Activated T-helper 9 cell treated with anti-CD3 and anti-CD28 coated beads, Interleukin-2, amount 50 U/mL, for 16 hours (primary cell): ENCODE results near the gene MAP7D1.
"Not testable (repeated sequence)": the region's sequence is repeated elsewhere in the genome, so short reads cannot be mapped to it uniquely, and the experiment has no call there.

Experiments used
- DNase-seq: peaks from one replicate; pipeline ENCODE4 v3.0.0-alpha.2; 2020; ENCODE audit warnings: low read depth

MAP7D1 gene

DNA sequence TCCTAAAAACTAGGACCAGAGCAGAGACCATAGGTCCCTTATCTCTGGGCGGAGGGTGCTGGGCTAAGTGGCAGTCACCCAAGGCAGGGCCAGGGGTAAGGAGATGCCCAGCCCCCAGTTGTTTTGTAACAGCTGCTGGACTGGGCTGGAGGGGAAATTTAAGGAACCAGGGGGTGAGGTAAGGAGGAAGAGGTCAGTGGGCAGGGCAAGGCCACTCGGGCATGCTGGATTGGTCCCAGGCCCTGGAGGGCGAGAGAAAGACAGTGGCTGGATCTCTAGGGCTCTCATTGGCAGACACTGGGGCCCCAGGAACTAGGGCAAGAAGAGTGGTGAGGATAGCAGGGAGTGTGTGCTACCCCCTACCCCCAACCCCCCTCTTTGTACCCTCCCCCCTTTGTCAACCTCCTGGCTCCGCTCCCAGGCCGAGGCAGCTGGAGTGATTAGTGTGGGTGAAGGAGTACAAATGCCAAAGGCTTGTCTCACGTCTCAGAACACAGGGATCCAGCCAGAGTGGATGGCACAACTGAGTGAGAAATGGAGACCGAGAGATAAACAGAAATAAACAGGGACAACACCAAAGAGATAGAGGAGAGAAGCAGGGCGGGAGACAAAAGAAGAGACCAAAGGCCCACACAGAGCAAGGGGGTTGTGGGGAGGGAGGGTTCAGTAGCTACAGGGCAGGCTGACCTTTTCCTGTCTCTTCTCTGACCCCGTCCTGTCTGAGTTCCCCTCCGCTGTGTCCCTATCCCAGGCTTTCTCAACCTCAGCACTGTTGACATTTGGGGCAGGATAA, 47.8 kb downstream of the MAP7D1 start:
- no peak for DNase-seq

DNA sequence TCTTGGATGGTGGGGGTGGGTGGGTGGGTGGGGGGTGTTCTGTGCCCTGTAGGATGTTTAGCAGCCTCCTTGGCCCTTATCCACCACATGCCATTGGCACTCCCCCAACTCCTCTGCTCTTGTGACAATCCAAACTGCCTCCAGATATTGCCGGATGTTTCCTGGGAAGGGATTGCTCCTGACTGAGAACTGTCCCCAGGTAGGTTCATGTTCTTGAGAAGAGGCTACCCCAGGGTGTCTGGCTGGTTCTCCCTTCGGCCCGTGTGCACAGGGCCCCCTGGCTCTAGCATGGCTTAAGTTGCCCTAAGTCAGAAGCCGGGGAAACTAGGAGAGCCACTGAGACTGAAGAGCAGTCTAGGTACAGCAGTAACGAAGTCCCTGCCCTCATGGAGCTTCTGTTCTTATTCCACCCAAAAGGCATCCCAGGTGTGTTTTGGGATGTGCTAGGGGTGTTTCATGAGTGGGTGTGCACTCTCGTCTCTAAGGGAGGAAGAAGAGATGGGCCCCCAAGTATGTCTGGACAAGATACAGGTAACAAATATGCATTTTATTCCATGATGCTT, 48.5 kb downstream of the MAP7D1 start:
- DNase-seq = no peak

DNA sequence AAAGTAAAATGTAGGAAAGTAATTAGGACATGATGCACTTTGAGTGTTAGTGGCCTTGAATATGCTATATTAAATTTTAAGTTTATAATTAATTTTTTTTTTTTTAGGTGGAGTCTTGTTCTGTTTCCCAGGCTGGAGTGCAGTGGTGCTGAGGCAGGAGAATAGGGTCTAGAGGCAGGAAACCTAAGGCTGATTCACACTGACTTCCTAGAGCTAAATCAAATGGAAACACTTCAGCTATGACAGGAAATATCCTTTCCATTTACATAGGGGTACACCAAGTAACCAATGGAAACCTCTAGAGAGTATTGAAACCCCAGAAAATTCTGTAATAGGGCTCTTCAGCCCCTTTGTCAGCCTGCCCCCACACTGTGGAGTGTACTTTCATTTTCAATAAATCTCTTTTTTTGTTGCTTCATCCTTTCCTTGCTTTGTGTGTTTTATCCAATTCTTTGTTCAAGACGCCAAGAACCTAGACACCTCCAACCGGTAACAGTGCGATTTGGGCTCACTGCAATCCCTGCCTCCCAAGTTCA, 50.4 kb downstream of the MAP7D1 start:
- no peak for DNase-seq

DNA sequence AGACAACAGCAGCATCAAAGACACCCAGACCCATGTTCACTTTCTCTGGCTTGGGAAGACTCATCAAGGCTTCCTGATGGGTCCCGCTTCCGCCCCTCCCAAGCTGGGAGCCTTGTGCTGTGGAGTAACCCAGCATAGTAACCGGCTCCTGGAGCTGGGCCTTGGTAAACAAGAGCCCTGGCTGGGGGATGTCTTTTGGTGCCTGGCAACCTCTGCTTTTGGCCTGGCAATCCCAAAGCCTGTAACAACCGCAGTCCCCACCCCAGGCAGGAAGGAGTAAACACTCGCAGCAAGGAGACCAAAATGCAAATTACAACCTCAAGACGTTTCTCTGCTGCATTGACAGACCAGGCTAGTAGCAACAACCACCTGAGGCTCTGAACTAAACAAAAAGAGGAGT, 51.4 kb downstream of the MAP7D1 start:
- no peak for DNase-seq

DNA sequence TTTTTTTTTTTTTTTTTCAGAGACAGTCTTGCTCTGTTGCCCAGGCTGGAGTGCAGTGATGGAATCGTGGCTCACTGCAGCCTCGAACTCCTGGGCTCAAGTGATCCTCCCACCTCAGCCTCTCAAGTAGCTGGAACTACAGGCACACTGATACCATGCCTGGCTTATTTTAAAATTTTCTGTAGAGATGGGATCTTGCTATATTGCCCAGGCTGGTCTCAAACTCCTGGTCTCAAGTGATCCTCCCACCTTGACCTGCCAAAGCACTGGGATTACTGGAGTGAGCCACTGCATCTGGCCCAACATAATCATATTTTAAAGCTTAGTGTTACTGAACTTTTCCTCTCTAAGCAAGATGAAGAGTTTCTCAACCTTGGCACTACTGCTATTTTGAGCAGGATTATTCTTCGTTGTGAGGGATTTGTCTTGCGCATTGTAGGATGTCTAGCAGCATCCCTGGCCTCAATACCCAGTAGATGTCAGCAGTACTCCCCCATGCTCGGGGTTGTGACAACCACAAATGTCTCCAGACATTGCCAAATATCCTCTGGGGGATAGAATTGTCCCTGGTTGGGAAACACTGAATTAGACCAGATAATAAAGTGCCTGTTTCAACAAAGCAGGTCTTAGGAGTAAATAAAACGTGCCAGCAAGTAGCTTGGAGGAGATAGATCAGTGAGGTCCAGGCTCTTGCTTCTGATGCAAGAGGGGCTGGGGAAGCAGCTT, 53.2 kb downstream of the MAP7D1 start:
- no peak for DNase-seq

DNA sequence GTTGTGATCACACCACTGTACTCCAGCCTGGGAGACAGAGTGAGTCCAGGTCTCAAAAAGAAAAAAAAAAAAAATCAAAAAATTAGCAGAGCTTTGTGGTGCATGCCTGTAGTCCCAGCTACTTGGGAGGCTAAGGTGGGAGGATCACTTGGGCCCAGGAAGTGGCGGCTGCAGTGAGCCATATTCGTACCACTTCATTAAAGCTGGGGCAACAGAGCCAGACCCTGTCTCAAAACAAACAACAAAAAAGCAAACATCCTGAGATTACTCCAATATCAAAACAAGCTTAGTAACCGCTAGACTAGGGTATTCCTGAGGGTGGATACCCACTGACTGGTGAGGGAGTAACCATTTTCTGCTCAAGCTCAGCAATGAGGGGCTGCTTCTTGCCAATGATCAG, 55.3 kb downstream of the MAP7D1 start:
- DNase-seq = no peak

DNA sequence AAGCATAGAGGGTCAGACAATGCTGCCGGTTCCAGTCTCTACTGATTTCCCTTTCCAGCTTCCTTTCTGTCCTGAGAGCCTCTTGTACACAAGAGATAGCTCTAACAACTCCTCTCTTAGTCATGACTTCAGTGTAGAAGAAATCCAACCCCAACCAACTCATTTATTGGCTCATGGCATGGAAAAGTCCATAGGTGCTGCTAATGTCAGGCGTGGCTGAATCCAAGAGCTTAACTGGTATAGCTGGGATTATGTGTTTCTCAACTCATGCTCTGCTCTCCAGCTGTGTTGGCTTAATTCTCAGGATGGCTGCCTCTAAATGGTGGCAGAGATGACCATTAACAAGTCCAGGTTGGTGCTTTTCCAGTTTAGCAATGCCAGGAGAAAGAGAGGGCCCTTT, 55.9 kb downstream of the MAP7D1 start:
- no peak for DNase-seq

DNA sequence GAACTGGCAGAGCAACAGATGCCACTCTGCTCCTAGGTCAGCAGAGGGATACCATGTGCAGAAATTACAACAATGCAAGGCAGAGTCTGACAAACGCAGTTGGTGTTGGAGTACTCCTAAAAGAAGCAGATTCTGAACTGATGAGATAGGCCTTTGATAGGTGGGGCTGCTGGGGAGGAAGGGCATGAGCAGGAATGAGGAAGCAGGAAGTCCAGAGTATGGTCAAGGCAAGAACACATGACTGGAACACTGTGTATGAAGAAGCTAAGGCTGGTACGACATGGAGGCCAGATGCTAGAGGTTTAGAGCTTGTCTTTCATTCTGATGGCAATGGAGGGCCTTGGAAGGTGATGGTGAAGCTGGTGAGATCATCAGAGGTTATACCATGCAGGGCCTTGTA, 56.8 kb downstream of the MAP7D1 start:
- no peak for DNase-seq

DNA sequence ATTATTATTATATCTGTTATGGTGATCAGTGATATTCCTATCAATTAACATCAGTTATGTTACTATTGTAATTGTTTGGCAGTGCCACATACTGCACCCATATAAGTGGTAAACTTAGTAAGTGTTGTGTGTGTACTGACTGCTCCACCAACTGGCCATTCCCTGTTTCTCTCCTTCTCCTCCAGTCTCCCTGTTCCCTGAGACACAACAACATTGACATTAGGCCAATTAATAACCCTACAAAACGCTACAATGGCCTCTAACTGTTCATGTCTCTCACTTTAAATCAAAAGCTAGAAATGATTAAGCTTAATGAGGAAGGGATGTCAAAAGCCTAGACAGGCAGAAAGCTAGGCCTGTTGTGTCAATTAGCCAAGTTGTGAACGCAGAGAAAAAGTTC, 61.7 kb downstream of the MAP7D1 start:
- DNase-seq = no peak

DNA sequence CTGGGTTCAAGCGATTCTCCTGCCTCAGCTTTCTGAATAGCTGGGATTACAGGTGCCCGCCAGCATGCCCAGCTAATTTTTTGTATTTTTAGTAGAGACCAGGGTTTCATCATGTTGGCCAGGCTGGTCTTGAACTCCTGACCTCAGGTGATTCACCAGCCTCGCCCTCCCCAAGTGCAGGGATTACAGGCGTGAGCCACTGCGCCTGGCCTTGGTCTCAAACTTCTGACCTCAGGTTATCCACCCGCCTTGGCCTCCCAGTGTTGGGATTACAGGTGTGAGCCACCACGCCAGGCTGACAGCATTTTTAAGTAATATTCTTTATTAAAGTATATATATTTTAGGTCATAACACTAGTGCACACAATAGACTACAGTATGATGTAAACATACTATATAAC, 65.9 kb downstream of the MAP7D1 start:
- not testable (repeated sequence) for DNase-seq

DNA sequence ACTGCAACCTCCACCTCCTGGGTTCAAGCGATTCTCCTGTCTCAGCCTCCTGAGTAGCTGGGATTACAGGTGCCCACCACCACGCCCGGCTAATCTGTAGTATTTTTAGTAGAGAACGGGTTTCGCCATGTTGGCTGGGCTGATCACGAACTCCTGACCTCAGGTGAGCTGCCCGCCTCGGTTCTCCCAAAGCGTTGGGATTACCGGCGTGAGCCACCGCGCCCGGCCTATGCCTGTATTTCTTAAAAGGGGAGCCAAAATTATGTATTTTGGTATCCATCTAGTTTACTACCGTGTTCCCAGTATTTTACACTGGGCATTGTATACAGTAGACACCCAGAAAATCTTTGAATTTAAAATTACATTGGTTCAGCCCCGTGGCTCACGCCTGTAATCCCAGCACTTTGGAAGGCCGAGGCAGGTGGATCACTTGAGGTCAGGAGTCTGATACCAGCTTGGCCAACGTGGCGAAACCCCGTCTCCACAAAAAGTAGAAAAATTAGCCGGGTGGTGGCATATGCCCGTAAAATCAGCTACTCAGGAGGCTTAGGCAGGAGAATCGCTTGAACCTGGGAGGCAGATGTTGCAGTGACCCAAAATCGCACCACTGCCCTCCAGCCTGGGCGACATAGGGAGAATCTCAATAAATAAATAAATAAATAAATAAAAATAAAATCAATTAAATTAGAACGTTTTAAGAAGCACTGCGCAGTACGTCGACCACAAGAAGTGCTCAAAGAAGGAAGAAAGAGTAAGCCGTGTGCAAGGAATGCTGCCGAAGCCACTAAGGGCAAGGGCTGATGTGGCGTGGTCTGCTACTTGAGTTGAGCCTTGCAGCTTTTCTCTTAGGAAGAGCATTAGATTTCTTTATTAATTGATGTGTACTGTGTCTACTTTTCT, 66.8 kb downstream of the MAP7D1 start:
- no peak for DNase-seq

DNA sequence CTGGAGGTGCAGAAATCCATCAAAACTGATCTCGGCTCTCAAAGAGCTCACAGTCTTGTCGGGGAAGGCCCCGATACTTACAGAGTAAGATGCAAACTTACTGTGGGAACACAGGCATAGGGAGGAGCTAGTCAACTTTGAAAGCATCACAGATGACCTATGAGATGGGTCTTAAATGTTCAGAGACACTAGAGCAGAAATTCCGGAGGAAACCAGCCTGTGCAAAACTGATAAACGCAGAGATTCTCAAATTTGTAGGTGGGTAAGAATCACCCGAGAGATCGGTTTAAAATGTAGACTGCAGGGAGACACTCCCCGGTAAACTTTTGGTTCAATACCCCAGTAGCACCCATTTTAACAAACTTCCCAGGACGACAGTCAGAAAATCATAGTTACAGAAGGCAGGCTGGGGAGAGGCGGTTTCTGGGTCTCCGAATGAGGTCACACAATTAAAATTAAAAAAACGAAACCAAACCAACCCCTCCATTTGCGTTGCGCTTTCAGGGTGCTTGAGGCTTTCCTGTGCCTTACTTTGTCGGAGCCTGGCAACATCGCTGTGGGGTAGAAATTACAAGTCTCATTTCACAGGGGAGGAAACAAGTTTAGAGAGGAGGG, 67.5 kb downstream of the MAP7D1 start:
- no peak for DNase-seq

DNA sequence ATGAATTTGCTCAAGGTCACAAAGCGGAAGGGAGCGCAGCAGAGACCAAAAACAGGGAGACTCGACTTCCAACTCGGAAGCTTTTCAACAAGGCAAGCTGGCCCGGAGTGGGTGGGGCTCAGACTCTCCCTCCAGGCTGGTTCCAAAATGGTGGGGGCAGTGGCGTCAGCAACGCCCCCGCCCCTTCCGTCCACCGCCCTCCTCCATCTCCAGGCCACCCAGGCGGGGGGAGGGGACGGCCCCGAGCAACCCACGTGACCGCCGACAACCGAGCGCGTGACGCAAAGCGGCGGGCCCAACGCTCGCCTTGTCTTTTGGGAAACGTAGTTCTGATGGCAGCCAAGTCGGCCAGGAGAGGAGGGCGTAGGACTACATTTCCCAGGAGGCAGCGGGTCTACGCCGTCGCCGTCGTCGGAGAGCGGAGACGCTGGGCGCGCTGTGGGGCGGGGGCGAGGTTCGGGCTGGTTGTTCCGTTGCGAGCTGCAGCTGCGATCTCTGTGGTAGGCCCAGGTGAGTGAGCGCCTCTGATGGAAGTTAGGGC, 68.1 kb downstream of the MAP7D1 start, which contains the start of gene THRAP3:
Gene THRAP3, plus strand, starts transcription at position 448 of the 541 bp plus-strand sequence. CDS start 58,121 bp downstream, outside the sequence.
- DNase-seq = peak; percentile 99

DNA sequence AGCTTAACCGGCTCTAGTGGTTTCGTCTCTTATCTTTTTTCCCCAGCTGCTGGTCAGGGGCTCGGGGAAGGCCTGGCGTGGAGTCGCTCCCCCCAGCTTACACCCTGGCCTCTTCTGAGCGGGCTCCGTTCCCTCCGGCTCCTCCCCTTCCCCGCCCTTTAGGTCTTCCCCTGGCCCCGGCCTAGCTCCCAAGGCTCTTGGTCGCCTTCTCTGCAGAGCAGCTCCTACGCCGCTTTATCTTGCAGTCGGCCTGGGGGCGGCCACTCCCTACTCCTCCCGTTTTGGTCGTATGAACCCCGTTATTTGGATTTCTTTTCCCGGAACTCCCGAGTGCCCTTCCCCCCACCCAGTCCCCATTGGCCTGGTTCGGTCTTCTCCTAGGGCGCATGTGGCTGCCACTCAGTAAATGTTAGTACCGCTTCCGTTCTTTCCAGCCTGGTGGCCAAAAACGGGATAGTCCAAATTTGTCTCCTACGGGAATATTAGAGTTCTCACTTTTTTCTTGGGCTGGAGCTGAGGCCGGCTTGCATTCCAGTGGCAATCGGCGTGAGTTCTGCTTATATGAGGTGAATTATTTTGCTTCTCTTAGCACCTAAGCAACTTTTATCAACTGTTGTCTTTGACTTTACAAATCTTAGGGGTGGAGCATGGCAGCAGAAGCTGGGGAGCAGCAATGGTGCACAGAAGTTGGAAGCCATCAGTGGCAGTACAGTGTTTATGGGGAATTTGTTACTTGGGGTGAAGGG, 68.8 kb downstream of the MAP7D1 start:
- DNase-seq = no peak

DNA sequence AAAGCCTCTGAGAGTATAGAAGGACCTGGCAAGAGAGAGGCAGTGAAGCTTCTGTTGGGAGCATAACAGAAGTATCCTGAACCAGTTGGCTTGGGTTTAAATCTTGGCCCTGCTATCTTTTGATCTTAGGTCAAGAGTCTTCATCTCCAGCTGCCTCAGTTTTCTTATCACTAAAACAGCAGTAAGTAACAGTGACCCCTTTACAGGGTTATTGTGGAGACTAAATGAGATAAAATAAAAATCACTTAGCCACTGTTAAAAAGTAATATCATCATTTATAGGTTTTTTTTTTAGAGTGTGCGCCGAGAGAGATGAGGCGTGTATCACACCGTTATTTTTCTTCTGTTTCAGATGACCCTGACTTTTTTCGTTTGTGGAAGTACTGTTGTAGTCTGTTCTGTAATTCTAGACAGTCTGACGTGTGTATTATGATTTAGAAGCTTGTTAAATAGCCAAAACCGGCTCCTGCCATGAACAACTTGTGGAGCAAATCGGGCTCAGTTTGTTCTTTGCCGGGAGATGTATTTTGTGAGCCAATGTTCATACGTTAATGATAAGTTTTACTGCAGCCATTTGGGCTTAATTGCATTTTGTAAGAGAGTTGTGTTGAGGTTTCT, 69.4 kb downstream of the MAP7D1 start:
- no peak for DNase-seq

DNA sequence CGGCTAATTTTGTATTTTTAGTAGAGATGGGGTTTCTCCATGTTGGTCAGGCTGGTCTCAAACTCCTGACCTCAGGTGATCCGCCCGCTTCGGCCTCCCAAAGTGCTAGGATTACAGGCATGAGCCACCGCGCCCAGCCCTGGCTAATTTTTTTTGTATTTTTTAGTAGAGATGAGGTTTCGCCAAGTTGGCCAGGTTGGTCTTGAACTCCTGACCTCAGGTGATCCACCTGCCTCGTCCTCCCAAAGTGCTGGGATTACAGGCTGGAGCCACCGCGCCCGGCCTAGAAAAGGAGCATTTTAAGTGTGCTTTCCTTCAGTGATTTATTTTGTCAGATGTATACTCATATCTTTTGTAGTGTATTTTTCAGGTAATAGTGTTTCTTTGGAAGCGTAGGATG, 74.3 kb downstream of the MAP7D1 start:
- DNase-seq = not testable (repeated sequence)
